IPS DF 6.9 (cell line): ENCODE measurements around the gene MKNK1.

Experiments
- DNase-seq: peaks from one replicate; pipeline ENCODE4 v3.0.0-alpha.2; 2013; ENCODE audit warnings: low read depth, low spot score
- H3K27ac ChIP-seq: one replicate; pipeline ENCODE4 v1.5.1; 2013; ENCODE audit warnings: low read length, control low read depth
- H3K27me3 ChIP-seq: 2 replicates; pipeline ENCODE4 v1.6.1; 2013; ENCODE audit warnings: mild to moderate bottlenecking, low read length; ENCODE audit not compliant: control insufficient read depth, insufficient read depth
- H3K36me3 ChIP-seq: 2 replicates; pipeline ENCODE4 v1.6.1; 2013; ENCODE audit warnings: low read length; ENCODE audit not compliant: control insufficient read depth, insufficient read depth
- H3K4me1 ChIP-seq: 2 replicates; pipeline ENCODE4 v1.6.1; 2013; ENCODE audit warnings: low read length; ENCODE audit not compliant: control insufficient read depth, insufficient read depth
- H3K4me3 ChIP-seq: 2 replicates; pipeline ENCODE4 v1.5.1; 2013; ENCODE audit warnings: mild to moderate bottlenecking, low read length
- H3K9me3 ChIP-seq: 2 replicates; pipeline ENCODE4 v1.6.1; 2013; ENCODE audit warnings: low read length, inconsistent platforms; ENCODE audit not compliant: control insufficient read depth, insufficient read depth
- WGBS: extraction: QIAGEN DNeasy Blood & Tissue Kit; methylation state at CpG from one replicate; pipeline ENCODE4 v1.1.7; 2013; ENCODE audit warnings: mixed read lengths, missing lambda C conversion rate; ENCODE audit not compliant: insufficient read length, insufficient coverage; 5-methylcytosine and 5-hydroxymethylcytosine counted together

MKNK1 gene

DNA sequence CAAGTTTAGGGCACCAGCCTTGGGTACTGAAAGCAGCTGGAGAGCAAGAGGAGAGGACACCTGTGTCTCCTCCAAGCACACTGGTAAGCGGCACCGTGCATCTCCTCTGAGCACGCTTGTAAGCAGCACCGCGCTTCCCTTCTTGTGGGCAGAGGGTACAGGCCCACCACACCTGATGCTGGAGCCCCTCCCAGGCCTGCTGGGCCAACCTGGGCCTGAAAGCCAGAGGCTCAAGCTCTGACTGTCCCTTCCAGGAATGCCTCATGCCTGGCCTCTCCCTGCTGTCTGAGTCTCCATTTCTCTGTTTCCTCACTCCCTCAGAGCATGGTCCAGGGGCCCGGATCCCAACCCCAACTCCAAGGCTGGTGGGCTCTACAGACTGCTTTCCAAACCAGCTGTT lies 88.5 kb downstream of the MKNK1 start:
- no peaks in the 10 kb centered on the region for H3K27me3 ChIP-seq
- no peaks in the 10 kb centered on the region for H3K36me3 ChIP-seq
- H3K9me3 ChIP-seq: no peaks in the 10 kb centered on the region
- no peak overlapping the region for H3K4me3 ChIP-seq
- no peak overlapping the region for H3K27ac ChIP-seq
- no peak for DNase-seq
- no CpG with 5 or more reads among the region's 6 CpGs for WGBS
- H3K4me1 ChIP-seq: peaks cover 17% of the 10 kb centered on the region

DNA sequence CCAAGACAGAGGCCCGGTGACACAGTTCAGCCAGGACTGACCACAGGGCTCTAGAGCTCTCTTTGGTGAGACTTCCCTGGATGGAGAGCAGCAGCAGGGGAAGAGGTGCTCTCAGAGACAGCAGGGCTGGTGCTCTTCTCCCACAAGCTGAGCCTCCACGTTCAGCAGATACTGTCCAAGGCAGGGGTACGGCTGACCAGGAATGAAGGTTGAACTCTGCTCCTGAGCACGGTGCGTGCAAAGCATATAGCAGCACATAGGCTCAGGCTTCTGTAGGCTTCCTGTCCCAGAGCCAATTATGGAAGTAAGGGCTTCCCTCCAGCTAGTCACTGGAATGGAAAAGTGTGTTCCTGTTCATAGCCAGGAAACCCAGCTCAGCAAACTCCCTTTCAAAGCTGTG lies 90.5 kb downstream of the MKNK1 start:
- Histone ChIP-seq H3K9me3 (no peaks in the 10 kb centered on the region), H3K36me3 (no peaks in the 10 kb centered on the region), H3K27me3 (no peaks in the 10 kb centered on the region), H3K4me1 (peaks cover 10% of the 10 kb centered on the region), H3K27ac (no peak overlapping the region), H3K4me3 (no peak overlapping the region)
- no CpG with 5 or more reads among the region's 5 CpGs for WGBS
- DNase-seq: no peak

DNA sequence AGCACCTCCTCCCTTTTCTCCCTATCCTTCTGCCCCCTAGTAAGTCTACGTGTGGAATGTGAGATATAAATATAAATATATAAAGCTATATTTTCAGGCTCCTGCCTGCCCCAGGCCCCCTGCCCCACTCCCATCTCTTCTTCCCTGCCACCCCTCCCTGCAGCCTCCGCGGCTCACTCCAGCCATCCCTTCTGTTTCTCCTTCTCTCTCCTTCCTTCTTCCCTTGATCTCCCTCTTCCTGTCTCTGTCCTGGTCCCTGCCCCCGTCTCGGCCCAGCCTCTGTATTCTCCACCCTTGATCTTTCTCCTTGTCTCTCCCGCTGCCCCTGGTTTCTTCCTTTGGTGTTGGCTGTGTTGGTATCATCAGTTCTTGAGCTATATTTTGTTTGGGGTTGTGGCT lies 91.3 kb downstream of the MKNK1 start:
- Histone ChIP-seq H3K9me3 (no peaks in the 10 kb centered on the region), H3K4me1 (peaks cover 9% of the 10 kb centered on the region), H3K27me3 (no peaks in the 10 kb centered on the region), H3K27ac (no peak overlapping the region), H3K4me3 (no peak overlapping the region), H3K36me3 (no peaks in the 10 kb centered on the region)
- no CpG with 5 or more reads among the region's 6 CpGs for WGBS
- DNase-seq: no peak

DNA sequence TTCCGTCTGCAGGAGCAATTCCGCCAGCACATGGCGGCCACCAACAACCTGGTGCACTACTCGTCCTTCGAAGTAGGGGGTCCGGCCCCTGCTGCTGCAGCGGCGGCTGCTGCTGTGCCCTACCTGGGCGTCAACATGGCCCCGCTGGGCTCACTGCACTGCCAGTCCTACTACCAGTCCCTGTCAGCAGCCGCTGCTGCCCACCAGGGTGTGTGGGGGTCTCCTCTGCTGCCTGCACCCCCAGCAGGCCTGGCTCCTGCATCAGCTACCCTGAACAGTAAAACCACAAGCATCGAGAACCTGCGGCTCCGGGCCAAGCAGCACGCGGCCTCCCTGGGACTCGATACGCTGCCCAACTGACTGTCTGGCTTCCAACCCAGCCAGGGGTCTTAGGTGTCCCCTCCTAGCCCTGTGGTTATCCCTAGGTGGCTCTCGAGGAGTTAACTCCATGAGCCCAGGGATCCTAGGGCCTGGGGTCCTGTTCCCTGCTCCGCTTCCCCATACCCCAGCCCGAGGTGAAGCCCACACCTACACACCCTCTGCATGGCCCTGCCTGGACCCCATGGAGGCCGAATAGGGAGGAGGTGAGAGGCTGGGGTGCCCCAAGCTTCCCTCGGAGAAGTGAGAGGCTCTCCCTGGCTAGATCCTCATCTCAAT lies 91.8 kb downstream of the MKNK1 start:
- Histone ChIP-seq H3K4me1 (peaks cover 7% of the 10 kb centered on the region), H3K36me3 (no peaks in the 10 kb centered on the region)
- no CpG with 5 or more reads among the region's 23 CpGs for WGBS

DNA sequence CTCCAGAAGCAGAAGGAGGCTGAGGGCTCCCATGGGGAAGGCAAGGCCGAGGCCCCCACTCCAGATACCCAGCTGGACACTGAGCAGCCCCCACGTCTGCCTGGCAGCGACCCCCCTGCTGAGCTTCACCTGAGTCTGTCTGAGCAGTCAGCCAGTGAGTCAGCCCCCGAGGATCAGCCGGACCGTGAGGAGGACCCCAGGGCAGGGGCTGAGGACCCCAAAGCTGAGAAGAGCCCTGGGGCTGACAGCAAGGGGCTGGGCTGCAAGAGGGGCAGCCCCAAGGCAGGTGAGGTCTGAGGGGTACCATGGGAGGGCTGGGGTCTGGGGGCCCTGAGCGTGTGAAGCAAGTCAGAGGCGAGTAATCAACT lies 93.1 kb downstream of the MKNK1 start:
- no CpG with 5 or more reads among the region's 8 CpGs for WGBS
- H3K4me1 ChIP-seq: peaks cover 5% of the 10 kb centered on the region
- DNase-seq: no peak

More for the DNA sequence above, 91.8 kb downstream of the MKNK1 start:
- DNase-seq: no peak
- Histone ChIP-seq H3K9me3 (no peaks in the 10 kb centered on the region), H3K4me3 (no peak overlapping the region), H3K27me3 (no peaks in the 10 kb centered on the region), H3K27ac (no peak overlapping the region)

DNA sequence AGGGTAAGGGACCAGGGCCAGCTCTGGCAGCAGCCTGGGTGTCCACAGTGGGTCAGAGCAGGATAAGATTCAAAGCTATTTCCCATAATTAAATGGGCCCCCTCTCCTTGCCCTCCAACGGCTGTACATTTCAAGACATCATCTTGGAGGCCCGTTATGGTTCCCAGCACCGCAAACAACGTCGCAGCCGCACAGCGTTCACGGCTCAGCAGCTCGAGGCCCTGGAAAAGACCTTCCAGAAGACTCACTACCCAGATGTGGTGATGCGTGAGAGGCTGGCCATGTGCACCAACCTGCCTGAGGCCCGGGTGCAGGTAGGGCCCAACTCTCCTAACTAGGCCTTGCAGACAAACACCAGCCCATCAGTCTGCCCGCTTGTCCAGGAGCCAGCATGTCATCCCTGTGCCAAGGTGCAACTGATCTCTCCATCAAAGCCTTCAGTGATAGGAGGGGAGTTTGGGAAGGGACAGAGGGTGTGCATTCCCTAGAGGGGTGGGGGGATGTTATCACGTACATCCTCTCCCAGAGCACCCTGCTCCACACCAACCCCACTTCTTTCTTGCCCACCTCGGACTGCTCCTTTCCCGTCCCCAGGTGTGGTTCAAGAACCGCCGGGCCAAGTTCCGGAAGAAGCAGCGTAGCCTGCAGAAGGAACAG lies 93.6 kb downstream of the MKNK1 start:
- H3K9me3 ChIP-seq: no peaks in the 10 kb centered on the region
- H3K27me3 ChIP-seq: no peaks in the 10 kb centered on the region
- DNase-seq: no peak
- no peaks in the 10 kb centered on the region for H3K36me3 ChIP-seq
- no CpG with 5 or more reads among the region's 19 CpGs for WGBS
- peaks cover 5% of the 10 kb centered on the region for H3K4me1 ChIP-seq
- no peak overlapping the region for H3K4me3 ChIP-seq
- no peak overlapping the region for H3K27ac ChIP-seq

More for the DNA sequence above, 93.1 kb downstream of the MKNK1 start:
- no peaks in the 10 kb centered on the region for H3K9me3 ChIP-seq
- H3K27me3 ChIP-seq: no peaks in the 10 kb centered on the region
- no peak overlapping the region for H3K27ac ChIP-seq
- H3K4me3 ChIP-seq: no peak overlapping the region
- H3K36me3 ChIP-seq: no peaks in the 10 kb centered on the region

DNA sequence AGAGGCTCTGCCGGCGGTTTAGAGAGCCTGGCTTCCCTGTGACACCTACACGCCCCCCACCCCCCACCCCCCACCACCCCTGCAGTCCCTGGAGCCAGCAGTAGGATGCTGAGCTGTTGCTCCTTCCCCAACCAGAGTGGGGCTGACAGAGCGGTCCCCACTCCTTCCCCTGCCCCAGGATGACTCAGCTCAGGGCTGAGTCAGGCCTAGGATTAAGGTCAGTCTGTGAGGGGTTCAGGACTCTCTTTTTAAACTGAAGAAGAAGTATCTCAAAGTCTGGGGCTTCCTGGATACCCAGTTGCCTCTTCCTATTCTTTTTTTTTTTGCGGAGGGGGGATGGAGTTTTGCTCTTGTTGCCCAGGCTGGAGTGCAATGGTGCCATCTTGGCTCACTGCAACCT lies 95.3 kb downstream of the MKNK1 start:
- Histone ChIP-seq H3K4me3 (no peak overlapping the region), H3K36me3 (no peaks in the 10 kb centered on the region), H3K4me1 (peaks cover 5% of the 10 kb centered on the region), H3K27ac (no peak overlapping the region), H3K27me3 (no peaks in the 10 kb centered on the region), H3K9me3 (no peaks in the 10 kb centered on the region)
- no CpG with 5 or more reads among the region's 5 CpGs for WGBS
- DNase-seq: no peak
